Osteocyte (in vitro differentiated cells): ENCODE results near the gene NDUFC1. TPM values are rescaled to one million over a fixed set of nuclear protein-coding genes. Genes with fewer than 3 reads are reported as not detected.

Experiments
- DNase-seq: peaks from one replicate; pipeline ENCODE4 v3.0.0; 2021; ENCODE audit warnings: mixed read lengths; ENCODE audit not compliant: unreplicated experiment; ENCODE audit errors: extremely low spot score
- H3K27ac Mint-ChIP-seq: one replicate; pipeline ENCODE4 v1.8.0; 2021; ENCODE audit warnings: mild to moderate bottlenecking, mixed read lengths; ENCODE audit not compliant: unreplicated experiment
- H3K27me3 Mint-ChIP-seq: one replicate; pipeline ENCODE4 v1.8.0; 2021; ENCODE audit warnings: mixed read lengths; ENCODE audit not compliant: unreplicated experiment
- H3K36me3 Mint-ChIP-seq: one replicate; pipeline ENCODE4 v1.8.0; 2021; ENCODE audit warnings: mixed read lengths; ENCODE audit not compliant: unreplicated experiment
- H3K4me1 Mint-ChIP-seq: one replicate; pipeline ENCODE4 v1.8.0; 2021; ENCODE audit warnings: mixed read lengths; ENCODE audit not compliant: unreplicated experiment
- H3K4me3 Mint-ChIP-seq: one replicate; pipeline ENCODE4 v1.8.0; 2021; ENCODE audit warnings: mild to moderate bottlenecking, moderate library complexity, mixed read lengths; ENCODE audit not compliant: unreplicated experiment
- H3K9me3 Mint-ChIP-seq: one replicate; pipeline ENCODE4 v1.8.0; 2021; ENCODE audit warnings: mixed read lengths; ENCODE audit not compliant: unreplicated experiment
- long read RNA-seq: library from polyadenylated mRNA; unstranded; transcript quantifications from one replicate; pipeline ENCODE4 v2.0.0, GENCODE V29; 2021
- total RNA-seq: library from RNA; stranded (reverse); gene quantifications from 2 replicates; pipeline ENCODE4 v1.2.1, GENCODE V29; 2021
- TF ChIP-seq, protein P1 (sequence below): fragments of 200-600 bp; sonication (generic); IDR thresholded peaks from 2 replicates; pipeline ENCODE4 v1.5.0; 2021; ENCODE audit warnings: antibody characterized with exemption, mild to moderate bottlenecking, moderate library complexity

Gene NDUFC1
- 40.9 and 43.7 TPM in 2 replicates for total RNA-seq
- long read RNA-seq, partial matches to known transcripts: 12 of 24 reads
- long read RNA-seq, other reads (novel, unspliced or antisense): 7 of 24 reads

- peaks cover 34% of the 10 kb centered on the region for H3K4me1 Mint-ChIP-seq
These were observed at the start of gene NDUFC1 for GRCh38 chr4:139301821-139302611. NDUFC1 (minus strand) TSS chr4:139302477; CDS start chr4:139295798, 6,679 bp downstream.

DNA sequence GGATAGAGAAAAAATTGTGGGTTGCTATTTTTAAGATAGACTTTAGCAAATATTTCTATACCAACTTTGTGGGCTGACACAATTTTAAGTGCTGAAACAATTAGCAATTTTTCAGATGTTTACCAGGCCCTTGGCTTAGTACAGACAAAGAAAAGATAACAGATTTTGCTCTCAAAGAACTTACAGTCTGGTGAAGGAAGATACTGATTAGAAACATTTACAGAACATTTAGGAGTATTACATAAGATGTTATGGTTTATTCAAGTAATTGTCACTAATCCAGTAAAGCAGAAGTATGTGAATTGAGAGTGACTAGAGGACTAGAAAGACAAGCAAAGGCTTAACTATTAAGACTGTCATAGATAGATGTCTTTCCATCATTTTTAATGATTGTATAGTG, 35.3 kb upstream of the NDUFC1 start:
- peaks cover 3% of the 10 kb centered on the region for H3K4me1 Mint-ChIP-seq
- TF ChIP-seq, protein P1, sequence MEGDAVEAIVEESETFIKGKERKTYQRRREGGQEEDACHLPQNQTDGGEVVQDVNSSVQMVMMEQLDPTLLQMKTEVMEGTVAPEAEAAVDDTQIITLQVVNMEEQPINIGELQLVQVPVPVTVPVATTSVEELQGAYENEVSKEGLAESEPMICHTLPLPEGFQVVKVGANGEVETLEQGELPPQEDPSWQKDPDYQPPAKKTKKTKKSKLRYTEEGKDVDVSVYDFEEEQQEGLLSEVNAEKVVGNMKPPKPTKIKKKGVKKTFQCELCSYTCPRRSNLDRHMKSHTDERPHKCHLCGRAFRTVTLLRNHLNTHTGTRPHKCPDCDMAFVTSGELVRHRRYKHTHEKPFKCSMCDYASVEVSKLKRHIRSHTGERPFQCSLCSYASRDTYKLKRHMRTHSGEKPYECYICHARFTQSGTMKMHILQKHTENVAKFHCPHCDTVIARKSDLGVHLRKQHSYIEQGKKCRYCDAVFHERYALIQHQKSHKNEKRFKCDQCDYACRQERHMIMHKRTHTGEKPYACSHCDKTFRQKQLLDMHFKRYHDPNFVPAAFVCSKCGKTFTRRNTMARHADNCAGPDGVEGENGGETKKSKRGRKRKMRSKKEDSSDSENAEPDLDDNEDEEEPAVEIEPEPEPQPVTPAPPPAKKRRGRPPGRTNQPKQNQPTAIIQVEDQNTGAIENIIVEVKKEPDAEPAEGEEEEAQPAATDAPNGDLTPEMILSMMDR: no peak
- no peak overlapping the region for H3K4me3 Mint-ChIP-seq
- no peak overlapping the region for H3K27ac Mint-ChIP-seq
- H3K36me3 Mint-ChIP-seq: peaks cover 22% of the 10 kb centered on the region
- H3K27me3 Mint-ChIP-seq: no peaks in the 10 kb centered on the region
- no peak for DNase-seq
- no peaks in the 10 kb centered on the region for H3K9me3 Mint-ChIP-seq

More at GRCh38 chr4:139301821-139302611, at the start of gene NDUFC1:
- Mint-ChIP-seq H3K9me3 (peaks cover 3% of the 10 kb centered on the region), H3K36me3 (peaks cover 7% of the 10 kb centered on the region), H3K4me3 (peak within 1 kb of the TSS; percentile 100), H3K27me3 (no peaks in the 10 kb centered on the region), H3K27ac (peak within 1 kb of the TSS; percentile 99)
- TF ChIP-seq, protein P1: no peak
- DNase-seq: peak; percentile 85

DNA sequence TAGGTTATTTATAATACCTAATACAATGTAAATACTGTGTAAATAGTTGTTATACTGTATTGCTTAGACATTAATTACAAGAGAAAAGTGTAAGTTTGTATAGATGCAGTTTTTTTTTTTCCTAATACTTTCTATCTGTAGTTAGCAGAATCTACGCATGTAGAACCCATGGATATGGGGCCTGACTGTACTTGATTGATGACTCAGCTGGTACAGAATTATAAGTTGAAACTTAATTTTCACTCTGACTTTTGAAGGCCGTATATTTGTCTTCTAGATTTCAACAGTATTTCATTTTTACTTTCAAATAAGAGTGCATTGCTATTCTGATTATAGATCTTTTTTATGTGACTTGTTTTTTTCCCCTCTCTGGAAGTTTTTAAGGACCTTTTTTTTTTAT, 30.8 kb upstream of the NDUFC1 start:
- H3K36me3 Mint-ChIP-seq: peaks cover 21% of the 10 kb centered on the region
- TF ChIP-seq, protein P1: no peak
- H3K27ac Mint-ChIP-seq: peak overlapping the region; percentile 37
- no peak for DNase-seq
- no peak overlapping the region for H3K4me3 Mint-ChIP-seq
- H3K27me3 Mint-ChIP-seq: no peaks in the 10 kb centered on the region
- H3K4me1 Mint-ChIP-seq: peaks cover 17% of the 10 kb centered on the region
- H3K9me3 Mint-ChIP-seq: peaks cover 11% of the 10 kb centered on the region

DNA sequence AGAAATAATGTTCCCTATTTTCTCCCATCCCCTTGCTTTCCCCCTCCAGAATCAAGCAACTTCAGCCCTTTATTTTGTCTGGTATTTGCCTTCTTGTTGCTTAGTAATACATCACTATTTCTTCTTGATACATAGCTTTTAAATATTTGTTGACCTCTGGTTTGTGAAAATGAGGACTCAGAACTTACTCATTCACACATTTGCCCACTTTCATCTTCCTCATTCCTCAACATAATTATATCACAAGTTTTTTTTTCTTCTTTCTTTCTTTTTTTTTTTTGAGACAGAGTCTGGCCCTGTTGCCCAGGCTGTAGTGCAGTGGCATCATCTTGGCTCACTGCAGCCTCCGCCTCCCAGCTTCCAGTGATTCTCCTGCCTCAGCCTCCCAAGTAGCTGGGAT, 28.9 kb upstream of the NDUFC1 start:
- peaks cover 11% of the 10 kb centered on the region for H3K9me3 Mint-ChIP-seq
- no peak overlapping the region for H3K4me3 Mint-ChIP-seq
- no peak for DNase-seq
- H3K36me3 Mint-ChIP-seq: peaks cover 17% of the 10 kb centered on the region
- no peak overlapping the region for H3K27ac Mint-ChIP-seq
- H3K27me3 Mint-ChIP-seq: no peaks in the 10 kb centered on the region
- peaks cover 17% of the 10 kb centered on the region for H3K4me1 Mint-ChIP-seq
- TF ChIP-seq, protein P1: no peak

DNA sequence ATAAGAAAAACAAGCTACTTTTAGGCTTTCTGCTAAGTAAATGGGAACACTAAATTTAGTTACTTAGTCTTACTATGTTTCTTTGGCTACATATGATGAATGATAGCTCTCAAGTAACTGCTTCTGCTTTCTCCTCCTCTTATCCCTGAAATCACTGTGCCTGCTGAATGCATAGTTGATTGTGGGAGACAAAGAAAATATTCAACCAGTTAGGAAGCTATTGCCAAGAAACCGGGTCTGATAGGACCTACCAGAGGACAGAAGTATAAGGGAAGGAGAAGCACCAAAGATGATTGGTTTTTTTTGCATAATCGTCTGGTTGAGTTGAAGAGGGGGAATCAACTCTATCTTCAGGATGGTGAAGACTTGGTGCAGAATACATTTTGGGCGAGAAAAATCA, 28.0 kb upstream of the NDUFC1 start:
- peaks cover 17% of the 10 kb centered on the region for H3K4me1 Mint-ChIP-seq
- H3K27me3 Mint-ChIP-seq: no peaks in the 10 kb centered on the region
- H3K27ac Mint-ChIP-seq: peak overlapping the region; percentile 32
- peaks cover 17% of the 10 kb centered on the region for H3K36me3 Mint-ChIP-seq
- peaks cover 11% of the 10 kb centered on the region for H3K9me3 Mint-ChIP-seq
- TF ChIP-seq, protein P1: no peak
- H3K4me3 Mint-ChIP-seq: no peak overlapping the region
- no peak for DNase-seq
